Hematopoietic multipotent progenitor cell treated with erythropoietin and hydrocortisone succinate and interleukin-3 and kit ligand, for 17 days (in vitro differentiated cells): Measurements from ENCODE around the gene TRIO.

Experiments
- DNase-seq: peaks from one replicate; pipeline ENCODE4 v3.0.0-alpha.2; 2015; ENCODE audit warnings: low spot score

TRIO gene

DNA sequence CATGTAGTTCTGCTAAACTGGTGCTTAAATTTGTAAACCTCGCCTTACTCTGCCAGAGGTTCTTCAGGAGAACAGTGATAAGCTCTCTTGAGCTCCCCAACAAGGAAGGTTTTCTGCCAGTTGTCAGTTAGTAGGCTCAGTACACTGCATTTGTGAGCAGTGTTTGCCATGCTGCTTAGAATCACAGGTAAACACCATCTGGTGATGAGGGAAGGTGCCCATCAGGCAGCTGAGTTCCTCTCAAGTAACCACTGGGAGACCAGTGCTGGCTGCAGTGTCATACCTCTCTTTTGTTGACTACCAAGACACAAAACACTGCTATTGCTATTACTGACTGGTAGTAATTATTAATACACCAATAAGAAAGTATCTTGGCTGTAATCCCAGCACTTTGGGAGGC is 252.3 kb downstream of the TRIO start:
- DNase-seq = no peak

GRCh38 chr5:14396066-14396465 is 252.9 kb downstream of the TRIO start:
- no peak for DNase-seq

DNA sequence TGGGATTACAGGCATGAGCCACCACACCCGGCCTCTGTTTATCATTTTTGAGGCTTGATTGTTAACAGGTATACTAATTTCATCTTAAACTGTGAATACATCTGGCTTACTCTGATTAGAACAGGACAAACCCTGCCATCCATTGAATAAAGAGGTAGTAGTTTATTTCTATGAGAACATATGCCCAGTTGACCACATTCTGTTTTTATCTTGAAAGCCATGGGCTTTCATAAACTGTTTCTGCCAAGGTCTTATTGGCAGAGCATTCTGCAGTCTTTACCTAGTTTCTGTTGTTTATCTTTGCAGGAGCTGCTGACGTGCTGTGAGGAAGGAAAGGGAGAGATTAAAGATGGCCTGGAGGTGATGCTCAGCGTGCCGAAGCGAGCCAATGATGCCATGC is 253.6 kb downstream of the TRIO start:
- DNase-seq = no peak

- no peak for DNase-seq
Measured at GRCh38 chr5:14397717-14398116, 254.6 kb downstream of the TRIO start.

- peak; percentile 71 for DNase-seq
Measured at GRCh38 chr5:14399054-14399692, 256.0 kb downstream of the TRIO start.

DNA sequence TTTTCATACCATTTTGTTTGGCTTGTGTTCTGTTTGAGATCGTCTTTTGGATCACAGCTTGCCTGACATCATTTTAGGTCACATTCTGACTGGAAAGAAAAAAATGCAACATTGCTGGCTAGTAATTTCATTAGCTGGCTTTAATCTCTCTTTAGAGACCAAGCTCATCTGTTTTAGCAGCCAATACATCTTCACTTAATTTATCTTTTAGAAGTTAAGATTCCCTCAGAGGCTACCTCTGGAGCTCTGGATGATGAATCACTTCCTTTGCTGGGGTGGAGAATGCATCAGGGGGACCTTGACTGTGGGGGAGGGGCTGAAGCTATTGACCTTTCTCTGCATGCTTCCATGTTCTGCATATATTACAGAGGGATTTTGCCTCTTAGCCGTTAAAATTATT is 256.9 kb downstream of the TRIO start:
- no peak for DNase-seq

DNA sequence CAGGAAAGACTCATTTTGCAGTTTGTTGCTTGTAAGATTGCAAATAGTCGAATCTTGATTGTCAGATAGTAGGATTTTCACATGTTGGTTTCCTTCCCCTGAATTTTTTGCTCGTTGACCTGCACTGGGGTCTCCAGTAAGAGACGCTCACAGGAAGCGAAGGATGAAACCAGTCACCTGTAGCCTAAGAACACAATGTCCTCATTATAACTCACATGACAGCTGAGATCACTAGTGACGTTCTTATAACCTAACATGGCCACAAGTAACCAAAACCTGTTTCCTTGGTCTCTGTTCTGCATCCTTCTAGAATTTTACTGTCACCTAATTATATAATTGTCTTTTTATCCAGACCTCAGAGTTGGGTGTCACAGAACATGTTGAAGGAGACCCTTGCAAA is 257.5 kb downstream of the TRIO start:
- DNase-seq = no peak

DNA sequence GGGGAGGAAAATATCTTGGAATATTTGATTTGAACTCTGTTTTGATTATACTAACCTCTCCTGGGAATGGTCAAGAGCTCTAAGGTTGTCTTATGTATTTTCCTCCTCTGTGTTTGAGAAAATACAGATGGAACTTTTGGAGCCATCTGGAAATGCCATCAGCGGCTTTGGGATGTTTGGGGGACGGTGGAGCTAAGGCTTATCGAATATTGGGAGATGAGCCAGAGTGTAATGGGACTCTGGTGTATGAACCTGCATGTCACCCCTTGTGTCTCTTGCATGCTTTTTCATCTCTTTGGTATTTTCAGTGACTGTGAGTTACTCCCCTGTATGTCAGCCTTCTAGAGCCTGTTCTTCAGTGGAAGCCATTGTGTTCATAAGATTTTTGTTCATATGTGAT is 258.5 kb downstream of the TRIO start:
- DNase-seq = no peak

DNA sequence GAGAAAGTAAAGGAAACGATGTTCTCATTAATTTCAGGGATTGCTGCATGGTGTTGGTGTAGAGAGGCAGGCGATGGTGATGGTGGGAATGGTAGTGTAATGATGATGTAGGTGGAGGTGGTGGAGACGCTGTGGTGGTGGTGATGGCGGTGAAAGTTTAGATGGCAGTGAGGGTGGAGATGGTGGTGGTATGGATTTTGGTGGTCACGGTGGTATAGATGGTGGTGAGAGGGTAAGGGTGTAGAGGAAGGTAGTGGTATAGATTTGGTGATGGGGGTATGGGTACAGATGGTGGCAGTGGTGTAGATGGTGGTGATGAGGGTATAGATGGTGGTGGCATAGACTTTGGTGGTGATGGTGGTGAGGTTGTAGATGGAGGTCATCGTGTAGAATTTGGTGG is 259.3 kb downstream of the TRIO start:
- no peak for DNase-seq

- no peak for DNase-seq
Measured at GRCh38 chr5:14404780-14405179, 261.6 kb downstream of the TRIO start.

DNA sequence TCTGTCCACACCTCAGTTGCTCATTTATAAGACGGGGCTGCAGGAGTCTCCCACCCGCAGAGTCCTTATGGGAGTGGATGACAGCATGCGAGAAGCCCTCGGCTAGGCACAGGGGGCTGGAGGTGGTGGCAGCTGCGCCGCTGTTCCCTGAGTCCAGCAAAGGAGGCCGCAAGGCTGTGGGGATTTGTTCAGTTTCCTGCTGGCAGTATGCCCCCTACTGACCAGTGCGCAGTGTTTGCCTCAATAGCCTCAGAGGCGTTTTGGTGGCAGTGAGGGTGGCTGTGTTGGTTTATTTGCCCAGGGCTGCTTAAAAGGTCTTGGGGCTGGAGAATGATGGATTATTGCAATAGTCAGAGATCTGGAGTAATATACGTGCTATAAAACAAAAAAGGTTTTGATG is 262.1 kb downstream of the TRIO start:
- no peak for DNase-seq

GRCh38 chr5:14405706-14406553 is 262.8 kb downstream of the TRIO start:
- no peak for DNase-seq

DNA sequence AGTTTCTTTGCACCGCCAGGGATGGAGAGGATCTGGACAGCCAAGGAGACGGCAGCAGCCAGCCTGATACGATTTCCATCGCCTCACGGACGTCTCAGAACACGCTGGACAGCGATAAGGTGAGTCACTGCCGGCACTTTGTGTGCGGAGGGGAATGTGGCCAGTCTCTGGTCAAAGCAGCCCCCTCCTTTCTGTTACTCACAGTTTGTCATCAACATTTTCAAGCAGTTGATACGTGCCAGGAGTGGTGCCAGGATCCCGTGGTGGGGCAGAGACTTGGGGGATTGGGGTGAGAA is 263.4 kb downstream of the TRIO start:
- no peak for DNase-seq

DNA sequence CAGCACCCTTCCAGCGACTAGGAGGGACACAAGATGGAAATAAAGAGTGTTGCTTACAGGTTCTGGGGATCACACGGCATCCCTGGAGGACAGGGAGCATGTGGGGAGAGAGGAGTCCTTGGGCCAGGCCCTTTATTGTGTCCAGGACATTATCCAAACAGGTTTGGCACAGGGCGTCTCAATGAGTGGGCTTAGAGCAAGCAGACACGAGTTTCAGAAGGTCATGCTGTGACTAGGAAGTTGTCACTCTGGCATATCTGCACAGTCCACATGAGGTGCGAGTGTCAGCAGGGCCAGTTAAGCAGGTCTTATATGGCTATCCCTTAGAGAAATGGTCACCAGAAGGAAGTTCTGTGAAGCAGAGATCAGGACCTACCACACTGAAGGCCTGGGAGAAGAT is 263.9 kb downstream of the TRIO start:
- DNase-seq = no peak

DNA sequence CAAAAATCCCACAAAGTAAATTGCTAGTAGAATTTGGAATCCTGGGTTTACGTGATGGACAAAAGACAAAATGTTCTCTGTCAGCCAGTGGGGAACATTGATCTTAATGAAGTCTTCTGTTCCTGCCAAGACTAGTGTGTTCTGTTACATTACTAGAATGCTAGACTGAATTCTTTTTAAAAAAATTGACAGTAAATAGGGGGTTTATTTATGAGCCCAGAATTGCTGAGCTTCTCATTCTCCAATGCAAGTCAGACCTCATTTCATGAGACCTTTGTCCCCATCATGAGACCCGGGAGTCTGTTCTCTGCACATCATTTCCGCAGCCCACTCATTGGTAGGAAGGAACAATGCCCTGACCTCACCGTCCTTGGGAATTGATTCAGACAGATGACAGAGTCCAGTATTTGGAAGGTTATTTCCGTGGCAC is 264.6 kb downstream of the TRIO start:
- DNase-seq = no peak

DNA sequence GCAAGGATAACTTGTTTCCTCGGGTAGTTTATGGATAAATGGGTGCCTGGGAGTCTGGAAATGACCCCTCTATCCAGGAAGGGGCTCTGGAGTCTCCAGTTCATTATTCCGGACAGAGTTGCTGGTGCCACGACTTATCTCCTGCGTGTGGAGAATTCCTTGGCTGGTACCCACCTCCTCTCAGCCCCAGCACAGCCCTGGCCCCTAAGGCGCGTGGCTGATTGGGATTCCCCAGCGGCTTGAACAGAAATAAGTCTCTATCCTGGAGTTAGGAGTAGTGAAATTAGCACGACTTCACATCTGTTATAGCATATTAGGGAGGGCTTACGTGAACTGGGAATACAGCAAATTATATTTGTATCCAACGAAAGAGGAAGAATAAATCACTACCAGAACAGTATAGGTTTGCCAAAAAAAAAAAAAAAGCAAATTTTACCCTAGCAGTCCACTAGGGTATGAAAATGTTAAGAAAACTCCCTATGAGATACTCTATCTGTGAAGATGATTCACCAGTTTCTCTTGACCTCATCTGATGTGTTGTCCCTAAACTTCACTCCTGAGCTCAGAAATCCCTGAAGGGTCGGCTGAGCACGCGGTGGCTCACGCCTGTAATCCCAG is 265.9 kb downstream of the TRIO start:
- no peak for DNase-seq

DNA sequence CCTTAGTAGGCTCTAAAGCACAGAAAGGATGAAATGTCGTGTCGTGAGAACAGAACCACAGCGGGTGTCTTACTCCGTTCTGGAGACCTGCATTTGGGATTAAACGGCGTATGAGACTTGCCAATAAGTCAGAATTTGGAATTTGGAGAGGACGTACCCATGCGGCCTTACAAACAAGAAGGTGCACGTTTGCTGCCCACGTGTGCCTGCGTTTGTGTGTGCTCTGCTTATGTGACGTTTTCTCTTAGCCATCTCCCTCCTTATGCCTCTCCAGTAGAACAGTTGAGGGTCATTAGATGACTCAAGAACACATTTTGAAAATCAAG is 266.9 kb downstream of the TRIO start:
- DNase-seq = no peak

- no peak for DNase-seq
Measured at GRCh38 chr5:14410394-14411201, 267.5 kb downstream of the TRIO start.

DNA sequence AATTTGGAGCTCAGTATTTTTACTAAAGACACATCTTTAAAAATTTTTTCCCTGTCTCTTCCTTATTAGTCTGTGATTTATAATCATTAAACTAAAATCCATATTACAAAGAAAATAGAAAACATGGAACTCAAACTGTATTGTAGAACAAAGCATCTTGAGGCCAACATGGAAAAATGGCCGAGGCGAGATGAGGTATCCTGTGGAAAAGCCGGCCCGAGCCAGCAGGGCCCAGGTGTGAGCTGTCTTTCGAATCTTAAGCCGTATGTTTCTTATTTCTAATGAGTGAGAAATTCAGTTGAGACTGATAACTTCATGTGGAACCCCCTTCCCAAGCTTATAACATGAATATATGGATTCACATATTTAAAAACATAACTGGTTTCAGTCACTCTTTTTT is 268.1 kb downstream of the TRIO start:
- no peak for DNase-seq

DNA sequence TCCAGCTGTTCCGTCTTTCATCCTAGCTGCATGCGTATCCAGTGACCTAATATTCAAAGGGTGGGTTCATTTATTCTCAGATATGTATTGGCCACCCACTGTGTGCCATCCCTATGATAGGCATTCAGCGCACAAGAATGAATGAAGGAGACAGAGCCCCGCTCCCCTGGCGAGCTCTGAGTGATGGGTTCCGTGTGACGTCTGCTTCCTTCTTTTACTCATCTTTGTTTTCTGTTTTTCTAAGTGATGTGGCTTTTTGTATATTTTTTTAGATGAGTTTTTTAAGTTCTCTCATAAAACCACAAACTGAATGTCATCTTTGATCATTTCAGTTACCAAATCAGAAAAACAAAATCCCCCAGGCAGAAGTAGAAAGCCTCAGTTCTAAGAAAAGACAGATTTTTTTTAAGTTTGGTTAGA is 270.2 kb downstream of the TRIO start:
- no peak for DNase-seq

DNA sequence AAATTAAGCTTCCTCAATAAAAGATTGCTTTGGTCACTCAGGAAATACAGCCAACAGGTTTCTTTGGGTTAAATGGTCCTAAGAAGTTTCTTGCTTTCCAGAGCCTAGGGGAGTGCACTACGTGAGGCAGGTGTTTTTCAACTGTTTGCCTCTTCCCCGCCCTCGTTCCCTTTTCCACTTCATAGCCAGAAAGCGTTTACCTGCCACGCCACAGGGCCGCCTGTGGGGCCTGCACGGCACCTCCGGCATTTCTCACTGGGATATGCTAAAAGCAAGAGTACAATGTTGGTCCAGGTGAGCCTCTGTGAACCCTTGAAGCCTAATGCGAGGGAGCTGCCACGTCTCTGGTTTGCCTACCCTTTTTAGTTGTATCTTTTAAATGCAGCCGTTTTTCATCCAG is 270.9 kb downstream of the TRIO start:
- no peak for DNase-seq

- no peak for DNase-seq
Measured at GRCh38 chr5:14414656-14415023, 271.5 kb downstream of the TRIO start.
